Thoracic aorta (tissue), 2 donors: Measurements from ENCODE around the gene GLYR1. TPM values are rescaled to one million over a fixed set of nuclear protein-coding genes. Genes with fewer than 3 reads are reported as not detected.

Source experiments
- ATAC-seq: fragments of 150-250 bp; one replicate; pipeline ENCODE4 v1.8.0; 2017; ENCODE audit warnings: low read depth; ENCODE audit not compliant: insufficient number of reproducible peaks, low FRiP score
- DNase-seq: peaks from one replicate; pipeline ENCODE4 v3.0.0-alpha.2; 2020; ENCODE audit warnings: low spot score
- H3K27ac ChIP-seq, 2 donors: fragments of 200-600 bp; sonication (generic); 1 replicate in 1 of 2; 2 replicates in 1 of 2; pipeline ENCODE4 v1.5.1; 2016; ENCODE audit warnings: mild to moderate bottlenecking in 2 of 2, moderate library complexity in 2 of 2
- H3K27me3 ChIP-seq: fragments of 200-600 bp; sonication (generic); replicated peaks from 2 replicates; pipeline ENCODE4 v1.6.0; 2016; ENCODE audit warnings: mild to moderate bottlenecking; ENCODE audit not compliant: insufficient read depth
- H3K36me3 ChIP-seq: fragments of 200-600 bp; sonication (generic); one replicate; pipeline ENCODE4 v1.5.1; 2016
- H3K4me1 ChIP-seq, 2 donors: fragments of 200-600 bp; sonication (generic); 1 replicate in 1 of 2; 2 replicates in 1 of 2; pipeline versions ENCODE4 v1.5.1 to v1.6.0; 2016; ENCODE audit warnings: low read depth in 2 of 2, mild to moderate bottlenecking in 1 of 2; ENCODE audit not compliant: control insufficient read depth in 1 of 2
- H3K4me3 ChIP-seq: fragments of 200-600 bp; sonication (generic); 2 replicates; pipeline ENCODE4 v1.5.1; 2016; ENCODE audit warnings: mild to moderate bottlenecking
- H3K9me3 ChIP-seq: fragments of 200-600 bp; sonication (generic); 2 replicates; pipeline ENCODE4 v1.5.1; 2016
- total RNA-seq, 2 donors: library from RNA; depleted of rRNA; stranded (reverse); fragments of >200 nt; gene quantifications; one replicate each; pipeline versions ENCODE4 v1.1.0 to v1.2.3, GENCODE V29; 2016
- TF ChIP-seq, protein P1 (sequence below): fragments of 200-600 bp; sonication (generic); IDR thresholded peaks from one replicate; pipeline ENCODE4 v1.5.1; 2019; ENCODE audit warnings: antibody characterized with exemption

The GLYR1 gene
- total RNA-seq, 2 donors from 2014 or later = 28.4 to 59.5 TPM

DNA sequence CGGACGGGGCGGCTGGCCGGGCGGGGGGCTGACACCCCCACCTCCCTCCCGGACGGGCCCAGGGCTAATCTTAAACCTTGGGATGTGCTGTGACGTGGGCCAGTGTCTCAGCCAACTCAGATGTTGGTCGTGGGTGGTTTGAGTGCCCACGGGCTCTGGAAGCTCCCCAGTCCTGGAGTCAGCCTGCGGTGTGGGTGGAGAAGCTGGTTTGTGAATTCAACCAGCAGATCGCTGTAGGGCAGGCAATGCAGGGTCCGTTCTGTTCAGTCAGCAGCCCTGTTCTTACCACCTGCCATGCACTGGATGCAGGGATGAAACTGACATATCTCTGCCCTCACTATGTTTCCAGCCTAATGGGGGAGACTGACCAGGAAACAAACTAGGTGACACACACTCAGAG is 72.1 kb downstream of the GLYR1 start:
- no peak overlapping the region for H3K27ac ChIP-seq
- no peaks in the 10 kb centered on the region for H3K36me3 ChIP-seq
- H3K9me3 ChIP-seq = no peaks in the 10 kb centered on the region
- H3K4me3 ChIP-seq = no peak overlapping the region
- TF ChIP-seq, protein P1, sequence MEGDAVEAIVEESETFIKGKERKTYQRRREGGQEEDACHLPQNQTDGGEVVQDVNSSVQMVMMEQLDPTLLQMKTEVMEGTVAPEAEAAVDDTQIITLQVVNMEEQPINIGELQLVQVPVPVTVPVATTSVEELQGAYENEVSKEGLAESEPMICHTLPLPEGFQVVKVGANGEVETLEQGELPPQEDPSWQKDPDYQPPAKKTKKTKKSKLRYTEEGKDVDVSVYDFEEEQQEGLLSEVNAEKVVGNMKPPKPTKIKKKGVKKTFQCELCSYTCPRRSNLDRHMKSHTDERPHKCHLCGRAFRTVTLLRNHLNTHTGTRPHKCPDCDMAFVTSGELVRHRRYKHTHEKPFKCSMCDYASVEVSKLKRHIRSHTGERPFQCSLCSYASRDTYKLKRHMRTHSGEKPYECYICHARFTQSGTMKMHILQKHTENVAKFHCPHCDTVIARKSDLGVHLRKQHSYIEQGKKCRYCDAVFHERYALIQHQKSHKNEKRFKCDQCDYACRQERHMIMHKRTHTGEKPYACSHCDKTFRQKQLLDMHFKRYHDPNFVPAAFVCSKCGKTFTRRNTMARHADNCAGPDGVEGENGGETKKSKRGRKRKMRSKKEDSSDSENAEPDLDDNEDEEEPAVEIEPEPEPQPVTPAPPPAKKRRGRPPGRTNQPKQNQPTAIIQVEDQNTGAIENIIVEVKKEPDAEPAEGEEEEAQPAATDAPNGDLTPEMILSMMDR = no peak
- no peak for DNase-seq
- ATAC-seq = no peak
- H3K4me1 ChIP-seq = no peaks in the 10 kb centered on the region
- H3K27me3 ChIP-seq = no peaks in the 10 kb centered on the region

DNA sequence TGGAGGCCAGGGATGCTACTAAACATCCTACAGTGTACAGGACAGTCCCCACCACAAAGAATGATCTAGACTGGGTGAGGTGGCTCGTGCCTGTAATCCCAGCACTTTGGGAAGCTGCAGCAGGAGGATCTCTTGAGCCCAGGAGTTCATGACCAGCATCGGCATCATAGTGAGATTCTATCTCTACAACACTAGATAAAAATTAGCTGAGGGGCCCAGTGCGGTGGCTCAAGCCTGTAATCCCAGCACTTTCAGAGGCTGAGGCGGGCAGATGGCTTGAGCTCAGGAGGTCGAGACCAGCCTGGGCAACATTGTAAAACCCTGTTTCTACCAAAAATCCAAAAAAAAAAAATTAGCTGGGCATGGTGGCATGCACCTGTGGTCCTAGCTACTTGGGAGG is 74.7 kb downstream of the GLYR1 start:
- DNase-seq = no peak
- TF ChIP-seq, protein P1 = no peak
- Histone ChIP-seq H3K9me3 (no peaks in the 10 kb centered on the region), H3K4me1 (peaks cover 5 to 12% of the 10 kb centered on the region in 2 donors), H3K27me3 (no peaks in the 10 kb centered on the region), H3K36me3 (no peaks in the 10 kb centered on the region), H3K4me3 (no peak overlapping the region), H3K27ac (no peak overlapping the region)
- ATAC-seq = no peak

DNA sequence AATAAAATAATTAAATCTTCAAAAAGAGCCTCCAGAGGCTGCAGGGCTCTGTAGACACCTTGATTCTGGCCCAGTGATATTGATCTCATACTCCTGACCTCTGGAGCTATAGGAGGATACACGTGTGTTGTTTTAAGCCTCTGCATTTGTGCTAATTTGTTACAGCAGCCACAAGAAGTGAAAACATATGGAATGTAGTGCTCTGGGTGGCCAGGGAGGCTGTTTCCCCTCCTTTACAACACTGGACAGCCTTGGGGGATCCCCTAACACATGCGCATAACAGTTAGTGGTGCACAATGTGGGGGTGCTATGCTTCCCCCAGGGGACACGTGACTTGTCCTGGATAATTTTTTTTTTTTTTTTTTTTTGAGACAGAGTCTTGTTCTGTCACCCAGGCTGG is 75.4 kb downstream of the GLYR1 start:
- Histone ChIP-seq H3K4me3 (no peak overlapping the region), H3K36me3 (no peaks in the 10 kb centered on the region), H3K27me3 (no peaks in the 10 kb centered on the region), H3K4me1 (peaks cover 6 to 12% of the 10 kb centered on the region in 2 donors), H3K27ac (no peak overlapping the region), H3K9me3 (no peaks in the 10 kb centered on the region)
- TF ChIP-seq, protein P1 = no peak
- DNase-seq (no peak), ATAC-seq (no peak)

DNA sequence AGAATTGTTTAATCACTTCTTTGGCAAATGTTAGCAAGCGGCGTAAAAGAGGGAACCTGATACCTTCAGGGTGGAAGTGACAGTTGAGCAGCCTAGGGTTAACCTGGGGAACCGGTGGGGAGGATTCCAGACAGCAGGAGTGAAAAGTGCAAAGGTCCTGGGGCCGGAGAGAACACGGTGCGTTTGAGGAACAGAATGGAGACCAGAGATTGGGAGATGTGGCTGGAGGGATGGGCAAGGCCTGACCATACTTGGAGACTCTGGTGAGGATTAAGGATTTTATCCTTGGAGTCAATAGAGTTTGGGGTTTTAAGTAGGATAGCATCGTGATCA is 77.8 kb downstream of the GLYR1 start:
- ATAC-seq = no peak
- H3K36me3 ChIP-seq = no peaks in the 10 kb centered on the region
- peak overlapping the region; percentile 99 for H3K4me3 ChIP-seq

DNA sequence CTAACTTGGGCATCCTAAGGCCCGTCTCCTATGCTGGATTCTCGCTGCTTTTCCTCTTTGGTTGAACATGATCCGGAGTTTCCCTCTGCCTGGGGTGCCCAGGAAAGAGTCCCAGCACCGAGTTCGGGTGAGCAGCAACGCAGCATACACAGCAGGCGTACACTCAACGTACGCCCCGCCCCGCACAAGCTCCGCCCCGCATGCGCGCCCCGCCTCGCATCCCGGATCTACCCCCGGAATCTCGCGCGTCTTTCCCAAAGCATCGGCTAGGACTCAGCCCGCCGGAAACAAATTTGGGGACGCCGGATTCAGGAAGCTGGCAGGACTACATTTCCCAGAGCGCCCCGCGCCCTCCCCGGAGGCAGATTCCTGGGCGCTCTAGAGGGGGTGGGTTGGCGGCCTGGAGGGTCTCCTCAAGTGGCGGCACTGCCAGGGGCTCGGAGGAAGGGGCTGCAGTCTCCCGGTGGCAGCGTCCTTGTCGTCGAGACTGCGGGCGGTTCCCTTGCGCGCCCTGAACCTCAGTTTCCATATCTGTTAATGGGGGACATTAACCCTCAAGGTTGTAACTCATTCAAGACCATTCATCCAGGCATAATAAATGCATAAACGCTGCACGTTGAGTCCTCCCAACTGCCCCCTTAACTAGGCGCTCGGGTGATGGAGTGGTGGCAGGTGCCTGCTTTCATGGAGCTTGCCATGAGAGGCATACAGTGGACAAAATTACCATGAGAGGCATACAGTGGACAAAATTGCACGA is 78.4 kb downstream of the GLYR1 start:
- H3K4me1 ChIP-seq = peaks cover 11 to 26% of the 10 kb centered on the region in 2 donors
- ATAC-seq = peak; percentile 91
- H3K27ac ChIP-seq = peak overlapping the region; percentile 90 to 91
- H3K9me3 ChIP-seq = no peaks in the 10 kb centered on the region
- H3K4me3 ChIP-seq = peak overlapping the region; percentile 99
- TF ChIP-seq, protein P1 = no peak
- peaks cover 5% of the 10 kb centered on the region for H3K36me3 ChIP-seq
- DNase-seq = peak; percentile 86
- H3K27me3 ChIP-seq = no peaks in the 10 kb centered on the region

More for the DNA sequence above, 77.8 kb downstream of the GLYR1 start:
- no peaks in the 10 kb centered on the region for H3K9me3 ChIP-seq
- DNase-seq = no peak
- H3K27ac ChIP-seq = peak overlapping the region; percentile 72 to 91
- H3K4me1 ChIP-seq = peaks cover 11 to 26% of the 10 kb centered on the region in 2 donors
- TF ChIP-seq, protein P1 = no peak
- no peaks in the 10 kb centered on the region for H3K27me3 ChIP-seq
